ENCODE measurements around the gene NHP2. TPM values are rescaled to one million over a fixed set of nuclear protein-coding genes. Genes with fewer than 3 reads are reported as not detected.

The NHP2 gene
- total RNA-seq, 1 experiment from 2014 or later: 263 TPM

DNA sequence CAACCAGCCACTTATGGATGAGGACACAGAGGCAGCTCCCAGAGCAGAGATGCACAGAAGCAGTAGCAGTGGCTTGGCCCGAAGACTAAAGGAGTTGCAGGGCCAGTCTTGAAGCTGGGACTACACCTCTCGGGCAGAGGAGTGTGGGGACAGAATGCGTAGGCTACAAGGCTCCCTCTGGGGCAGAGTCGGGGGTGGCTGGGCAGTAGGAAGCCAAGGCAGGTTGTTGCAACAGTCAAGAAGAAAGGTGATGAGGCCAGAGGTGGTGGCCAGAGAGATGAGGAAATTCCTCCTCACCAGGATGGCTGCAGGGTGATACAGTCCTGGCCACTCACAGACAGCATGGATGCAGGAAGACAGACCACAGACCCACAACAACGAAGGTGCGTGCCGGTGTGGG is 45.2 kb downstream of the NHP2 start:
- DNase-seq (ENCODE audit: low spot score) (no peak), ATAC-seq (no peak)
- CTCF ChIA-PET: interaction anchor here (1.2 to 3.6 kb wide), 6 partner anchors 11 to 37 kb away, joined by 3 to 23 read pairs (median 6); no protein-coding TSS in a partner anchor
- Mint-ChIP-seq H3K4me3 (no peak overlapping the region), H3K4me1 (peaks cover 17% of the 10 kb centered on the region), H3K27me3 (ENCODE audit: low read depth) (no peaks in the 10 kb centered on the region), H3K27ac (no peak overlapping the region), H3K9me3 (peaks cover 5% of the 10 kb centered on the region; the same call in 1 of the 2 replicates), H3K36me3 (no peaks in the 10 kb centered on the region)
- POLR2A ChIA-PET: no interaction called here
- TF ChIP-seq, protein P1, sequence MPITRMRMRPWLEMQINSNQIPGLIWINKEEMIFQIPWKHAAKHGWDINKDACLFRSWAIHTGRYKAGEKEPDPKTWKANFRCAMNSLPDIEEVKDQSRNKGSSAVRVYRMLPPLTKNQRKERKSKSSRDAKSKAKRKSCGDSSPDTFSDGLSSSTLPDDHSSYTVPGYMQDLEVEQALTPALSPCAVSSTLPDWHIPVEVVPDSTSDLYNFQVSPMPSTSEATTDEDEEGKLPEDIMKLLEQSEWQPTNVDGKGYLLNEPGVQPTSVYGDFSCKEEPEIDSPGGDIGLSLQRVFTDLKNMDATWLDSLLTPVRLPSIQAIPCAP (CRISPR knock-in tag; IDR thresholded peaks at IDR 0.05): no peak
- no peak for TF ChIP-seq KAT7 (CRISPR knock-in tag; IDR thresholded peaks at IDR 0.05; ENCODE audit: borderline replicate concordance)
- TF ChIP-seq ZNF671 (CRISPR knock-in tag; IDR thresholded peaks at IDR 0.05): no peak
- TF ChIP-seq, protein P2, sequence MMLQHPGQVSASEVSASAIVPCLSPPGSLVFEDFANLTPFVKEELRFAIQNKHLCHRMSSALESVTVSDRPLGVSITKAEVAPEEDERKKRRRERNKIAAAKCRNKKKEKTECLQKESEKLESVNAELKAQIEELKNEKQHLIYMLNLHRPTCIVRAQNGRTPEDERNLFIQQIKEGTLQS (CRISPR knock-in tag; conservative IDR thresholded peaks at IDR 0.05): no peak
- TF ChIP-seq SMAD4 (CRISPR knock-in tag; IDR thresholded peaks at IDR 0.05): no peak
- no peak for TF ChIP-seq NR1H2 (CRISPR knock-in tag; IDR thresholded peaks at IDR 0.05)
- TF ChIP-seq, protein P3, sequence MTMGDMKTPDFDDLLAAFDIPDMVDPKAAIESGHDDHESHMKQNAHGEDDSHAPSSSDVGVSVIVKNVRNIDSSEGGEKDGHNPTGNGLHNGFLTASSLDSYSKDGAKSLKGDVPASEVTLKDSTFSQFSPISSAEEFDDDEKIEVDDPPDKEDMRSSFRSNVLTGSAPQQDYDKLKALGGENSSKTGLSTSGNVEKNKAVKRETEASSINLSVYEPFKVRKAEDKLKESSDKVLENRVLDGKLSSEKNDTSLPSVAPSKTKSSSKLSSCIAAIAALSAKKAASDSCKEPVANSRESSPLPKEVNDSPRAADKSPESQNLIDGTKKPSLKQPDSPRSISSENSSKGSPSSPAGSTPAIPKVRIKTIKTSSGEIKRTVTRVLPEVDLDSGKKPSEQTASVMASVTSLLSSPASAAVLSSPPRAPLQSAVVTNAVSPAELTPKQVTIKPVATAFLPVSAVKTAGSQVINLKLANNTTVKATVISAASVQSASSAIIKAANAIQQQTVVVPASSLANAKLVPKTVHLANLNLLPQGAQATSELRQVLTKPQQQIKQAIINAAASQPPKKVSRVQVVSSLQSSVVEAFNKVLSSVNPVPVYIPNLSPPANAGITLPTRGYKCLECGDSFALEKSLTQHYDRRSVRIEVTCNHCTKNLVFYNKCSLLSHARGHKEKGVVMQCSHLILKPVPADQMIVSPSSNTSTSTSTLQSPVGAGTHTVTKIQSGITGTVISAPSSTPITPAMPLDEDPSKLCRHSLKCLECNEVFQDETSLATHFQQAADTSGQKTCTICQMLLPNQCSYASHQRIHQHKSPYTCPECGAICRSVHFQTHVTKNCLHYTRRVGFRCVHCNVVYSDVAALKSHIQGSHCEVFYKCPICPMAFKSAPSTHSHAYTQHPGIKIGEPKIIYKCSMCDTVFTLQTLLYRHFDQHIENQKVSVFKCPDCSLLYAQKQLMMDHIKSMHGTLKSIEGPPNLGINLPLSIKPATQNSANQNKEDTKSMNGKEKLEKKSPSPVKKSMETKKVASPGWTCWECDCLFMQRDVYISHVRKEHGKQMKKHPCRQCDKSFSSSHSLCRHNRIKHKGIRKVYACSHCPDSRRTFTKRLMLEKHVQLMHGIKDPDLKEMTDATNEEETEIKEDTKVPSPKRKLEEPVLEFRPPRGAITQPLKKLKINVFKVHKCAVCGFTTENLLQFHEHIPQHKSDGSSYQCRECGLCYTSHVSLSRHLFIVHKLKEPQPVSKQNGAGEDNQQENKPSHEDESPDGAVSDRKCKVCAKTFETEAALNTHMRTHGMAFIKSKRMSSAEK (CRISPR knock-in tag; IDR thresholded peaks at IDR 0.05; ENCODE audit: borderline replicate concordance): no peak
- TF ChIP-seq ZBTB21 (CRISPR knock-in tag; IDR thresholded peaks at IDR 0.05; ENCODE audit: borderline replicate concordance): no peak
- TF ChIP-seq ELF4 (CRISPR knock-in tag; IDR thresholded peaks at IDR 0.05; ENCODE audit: low read depth): no peak
- TF ChIP-seq NFE2L1 (CRISPR knock-in tag; IDR thresholded peaks at IDR 0.05): no peak
- no peak for TF ChIP-seq OVOL2 (CRISPR knock-in tag; IDR thresholded peaks at IDR 0.05; ENCODE audit: borderline replicate concordance)
- no peak for TF ChIP-seq SMAD3 (CRISPR knock-in tag; IDR thresholded peaks at IDR 0.05; ENCODE audit: borderline replicate concordance)
- no peak for TF ChIP-seq ETV6 (CRISPR knock-in tag; IDR thresholded peaks at IDR 0.05)
- TF ChIP-seq, protein P4, sequence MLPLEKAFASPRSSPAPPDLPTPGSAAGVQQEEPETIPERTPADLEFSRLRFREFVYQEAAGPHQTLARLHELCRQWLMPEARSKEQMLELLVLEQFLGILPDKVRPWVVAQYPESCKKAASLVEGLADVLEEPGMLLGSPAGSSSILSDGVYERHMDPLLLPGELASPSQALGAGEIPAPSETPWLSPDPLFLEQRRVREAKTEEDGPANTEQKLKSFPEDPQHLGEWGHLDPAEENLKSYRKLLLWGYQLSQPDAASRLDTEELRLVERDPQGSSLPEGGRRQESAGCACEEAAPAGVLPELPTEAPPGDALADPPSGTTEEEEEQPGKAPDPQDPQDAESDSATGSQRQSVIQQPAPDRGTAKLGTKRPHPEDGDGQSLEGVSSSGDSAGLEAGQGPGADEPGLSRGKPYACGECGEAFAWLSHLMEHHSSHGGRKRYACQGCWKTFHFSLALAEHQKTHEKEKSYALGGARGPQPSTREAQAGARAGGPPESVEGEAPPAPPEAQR (CRISPR knock-in tag; IDR thresholded peaks at IDR 0.05): no peak
- no peak for TF ChIP-seq NR3C1 (CRISPR knock-in tag; conservative IDR thresholded peaks at IDR 0.05; ENCODE audit: low read depth)
- TF ChIP-seq JUN (CRISPR knock-in tag; IDR thresholded peaks at IDR 0.05): no peak
- TF ChIP-seq ZNF219 (CRISPR knock-in tag; IDR thresholded peaks at IDR 0.05; ENCODE audit: borderline replicate concordance): no peak
- TF ChIP-seq, protein P5, sequence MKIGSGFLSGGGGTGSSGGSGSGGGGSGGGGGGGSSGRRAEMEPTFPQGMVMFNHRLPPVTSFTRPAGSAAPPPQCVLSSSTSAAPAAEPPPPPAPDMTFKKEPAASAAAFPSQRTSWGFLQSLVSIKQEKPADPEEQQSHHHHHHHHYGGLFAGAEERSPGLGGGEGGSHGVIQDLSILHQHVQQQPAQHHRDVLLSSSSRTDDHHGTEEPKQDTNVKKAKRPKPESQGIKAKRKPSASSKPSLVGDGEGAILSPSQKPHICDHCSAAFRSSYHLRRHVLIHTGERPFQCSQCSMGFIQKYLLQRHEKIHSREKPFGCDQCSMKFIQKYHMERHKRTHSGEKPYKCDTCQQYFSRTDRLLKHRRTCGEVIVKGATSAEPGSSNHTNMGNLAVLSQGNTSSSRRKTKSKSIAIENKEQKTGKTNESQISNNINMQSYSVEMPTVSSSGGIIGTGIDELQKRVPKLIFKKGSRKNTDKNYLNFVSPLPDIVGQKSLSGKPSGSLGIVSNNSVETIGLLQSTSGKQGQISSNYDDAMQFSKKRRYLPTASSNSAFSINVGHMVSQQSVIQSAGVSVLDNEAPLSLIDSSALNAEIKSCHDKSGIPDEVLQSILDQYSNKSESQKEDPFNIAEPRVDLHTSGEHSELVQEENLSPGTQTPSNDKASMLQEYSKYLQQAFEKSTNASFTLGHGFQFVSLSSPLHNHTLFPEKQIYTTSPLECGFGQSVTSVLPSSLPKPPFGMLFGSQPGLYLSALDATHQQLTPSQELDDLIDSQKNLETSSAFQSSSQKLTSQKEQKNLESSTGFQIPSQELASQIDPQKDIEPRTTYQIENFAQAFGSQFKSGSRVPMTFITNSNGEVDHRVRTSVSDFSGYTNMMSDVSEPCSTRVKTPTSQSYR (CRISPR knock-in tag; IDR thresholded peaks at IDR 0.05): no peak
